GM18867 (cell line): Measurements from ENCODE around the gene GOLGA6D.
"Not testable (repeated sequence)": the region's sequence is repeated elsewhere in the genome, so short reads cannot be mapped to it uniquely, and the experiment has no call there.

Experiments used
- ATAC-seq: cut with Tn5 transposase; IDR thresholded peaks from one replicate; pipeline ENCODE4 v1.9.1; 2021; ENCODE audit warnings: mild to moderate bottlenecking, moderate library complexity; ENCODE audit not compliant: unreplicated experiment

GOLGA6D gene, protein sequence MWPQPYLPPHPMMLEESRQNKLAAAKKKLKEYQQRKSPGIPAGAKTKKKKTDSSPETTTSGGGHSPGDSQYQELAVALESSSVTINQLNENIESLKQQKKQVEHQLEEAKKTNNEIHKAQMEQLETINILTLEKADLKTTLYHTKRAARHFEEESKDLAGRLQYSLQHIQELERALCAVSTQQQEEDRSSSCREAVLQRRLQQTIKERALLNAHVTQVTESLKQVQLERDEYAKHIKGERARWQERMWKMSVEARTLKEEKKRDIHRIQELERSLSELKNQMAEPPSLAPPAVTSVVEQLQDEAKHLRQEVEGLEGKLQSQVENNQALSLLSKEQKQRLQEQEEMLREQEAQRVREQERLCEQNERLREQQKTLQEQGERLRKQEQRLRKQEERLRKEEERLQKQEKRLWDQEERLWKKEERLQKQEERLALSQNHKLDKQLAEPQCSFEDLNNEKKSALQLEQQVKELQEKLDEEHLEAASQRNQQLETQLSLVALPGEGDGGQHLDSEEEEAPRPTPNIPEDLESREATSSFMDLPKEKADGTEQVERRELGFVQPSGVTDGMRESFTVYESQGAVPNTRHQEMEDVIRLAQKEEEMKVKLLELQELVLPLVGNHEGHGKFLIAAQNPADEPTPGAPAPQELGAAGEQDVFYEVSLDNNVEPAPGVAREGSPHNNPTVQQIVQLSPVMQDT

GRCh38 chr15:75282572-75282971 is at the start of gene GOLGA6D:
GOLGA6D (plus strand) TSS chr15:75282835; CDS start chr15:75282876, 41 bp downstream.
- not testable (repeated sequence) for ATAC-seq

DNA sequence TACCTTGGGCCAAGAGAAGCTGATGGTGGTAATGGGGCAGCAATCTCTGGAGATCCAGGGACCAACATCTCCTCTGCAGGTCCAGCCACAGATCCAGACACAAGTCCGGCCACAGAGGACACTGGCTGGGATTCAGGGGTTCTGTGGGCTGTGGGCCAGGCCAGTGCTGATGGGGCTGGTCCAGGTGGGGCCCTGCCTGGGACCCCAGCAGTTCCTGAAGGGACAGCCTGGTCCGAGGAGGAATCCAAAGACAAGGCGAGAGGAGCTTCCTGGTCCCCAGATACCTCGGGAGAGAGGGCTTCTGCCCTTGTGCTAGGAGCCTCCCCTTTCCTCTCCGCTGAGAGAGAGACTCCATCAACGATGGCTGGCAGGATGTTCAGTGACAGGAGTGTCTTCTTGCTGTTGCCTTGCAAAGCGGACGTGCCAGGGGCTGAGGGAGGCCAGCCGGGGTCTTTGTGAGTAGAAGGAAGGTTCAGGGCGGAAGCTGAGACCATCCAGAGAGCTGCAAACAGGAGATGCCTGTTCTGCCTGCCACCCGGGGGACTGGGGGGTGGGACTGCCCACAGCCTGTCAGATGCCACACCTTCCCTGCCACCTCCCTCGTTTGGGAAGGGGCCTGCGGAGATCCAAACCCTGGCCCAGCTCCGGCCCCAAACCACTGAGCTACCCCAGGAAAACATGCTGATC is 49.0 kb upstream of the GOLGA6D start:
- no peak for ATAC-seq

DNA sequence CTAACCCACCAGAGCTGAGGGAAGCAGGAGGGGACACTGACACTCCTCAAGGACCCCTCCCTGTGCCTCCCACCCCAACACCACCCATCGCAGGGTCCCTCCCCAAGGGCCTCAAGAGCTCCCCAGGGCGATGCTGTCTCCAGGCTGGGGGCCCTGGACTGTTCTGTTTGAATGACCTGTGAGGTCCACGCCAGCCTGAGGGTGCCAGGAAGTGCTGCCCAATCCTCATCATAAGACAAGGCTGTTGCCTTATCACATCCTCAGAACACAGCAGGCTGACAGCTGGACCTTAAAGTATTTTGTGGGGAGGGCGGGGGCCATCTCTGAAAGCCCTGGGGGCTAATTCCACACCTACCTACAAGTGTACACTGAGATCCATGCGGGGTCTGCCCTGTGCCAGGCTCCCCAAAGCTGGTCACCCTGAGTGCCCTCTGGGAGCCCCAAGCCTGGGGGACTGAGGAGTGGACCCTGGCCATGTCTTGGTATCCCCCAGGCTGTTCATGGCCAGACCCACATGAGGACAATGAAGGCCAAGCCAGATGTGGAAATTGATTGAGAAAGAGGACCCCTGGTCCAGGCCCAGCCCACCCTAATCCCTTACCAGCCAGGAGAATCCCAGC is 48.3 kb upstream of the GOLGA6D start:
- no peak for ATAC-seq

GRCh38 chr15:75235051-75235673 is 47.5 kb upstream of the GOLGA6D start:
- no peak for ATAC-seq

DNA sequence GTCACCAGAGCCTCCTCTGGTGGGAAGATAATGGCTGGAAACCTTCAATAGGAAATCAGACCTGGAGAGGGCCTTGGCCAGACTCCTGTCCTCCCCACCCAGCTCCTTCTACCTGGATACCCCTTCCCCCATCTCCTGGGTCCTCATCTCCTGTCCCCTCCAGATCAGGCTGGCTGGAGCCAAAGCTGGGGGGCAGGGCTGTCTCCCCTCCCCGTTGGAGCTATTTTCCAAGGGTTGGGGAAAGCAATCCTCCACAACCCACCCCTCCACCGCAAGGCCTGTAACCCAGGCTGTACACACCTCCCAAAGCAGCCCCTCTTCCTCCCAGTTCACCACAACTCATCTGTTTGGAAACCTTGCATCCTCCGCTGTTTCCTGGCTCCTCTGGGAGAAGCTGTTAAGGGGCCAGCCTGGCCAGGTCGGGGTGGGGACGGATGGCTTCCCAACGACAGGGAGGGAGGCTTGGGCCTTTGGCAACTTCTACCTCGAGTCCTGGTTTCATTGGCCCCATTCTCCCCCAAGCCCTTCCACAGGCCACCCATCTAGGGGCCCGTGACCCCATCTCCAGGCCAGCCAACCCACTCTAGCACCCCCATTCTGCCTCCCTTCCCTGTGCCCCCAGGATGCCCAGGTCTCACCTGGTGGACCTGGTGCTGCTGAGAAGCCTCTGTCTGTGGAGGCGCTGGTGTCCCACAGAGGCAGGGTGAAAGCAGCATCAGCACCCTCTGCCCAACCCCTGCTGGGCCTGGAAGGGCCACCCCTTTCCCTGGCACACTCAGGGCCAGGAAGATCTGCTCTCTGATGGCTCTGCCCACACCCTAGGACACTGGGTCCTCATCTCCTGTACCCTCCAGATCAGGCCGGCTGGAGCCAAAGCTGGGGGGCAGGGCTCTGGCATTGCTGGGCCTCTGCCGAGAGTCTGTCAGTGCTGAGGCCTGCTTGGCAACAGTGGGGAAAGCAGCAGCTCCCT is 46.6 kb upstream of the GOLGA6D start:
- ATAC-seq, result no peak

DNA sequence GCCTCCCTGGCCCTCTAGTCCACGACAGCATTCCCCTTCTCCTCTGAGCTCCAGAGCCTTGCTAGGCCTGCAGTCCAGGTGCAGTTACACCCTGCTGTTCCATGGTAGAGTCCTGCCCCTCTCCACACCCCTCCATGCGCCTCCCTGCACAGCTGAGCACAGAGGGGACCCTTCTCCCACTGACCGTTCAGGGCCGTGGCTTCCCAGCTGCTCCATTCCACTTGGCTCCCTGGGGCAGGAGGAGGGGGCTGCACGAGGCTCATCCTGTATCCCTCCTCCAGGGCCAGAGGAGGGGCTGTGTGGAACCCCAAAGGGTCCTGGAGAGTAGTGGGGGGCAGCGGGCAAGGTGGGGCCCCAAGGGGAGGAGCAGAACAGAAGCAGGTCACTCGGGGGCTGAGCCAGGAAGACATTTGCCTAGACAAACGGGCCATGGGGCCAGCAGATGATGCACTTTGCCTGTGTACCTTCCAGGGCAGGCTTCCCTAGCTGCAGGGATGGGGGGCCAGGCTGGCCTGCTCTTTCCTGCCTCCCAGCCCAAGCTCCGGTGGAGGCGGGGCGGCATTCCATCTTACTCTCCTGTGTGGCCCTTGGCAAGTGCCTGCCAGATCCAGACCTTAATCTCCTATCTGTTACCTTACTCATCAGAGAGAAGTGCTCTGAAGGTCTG is 45.2 kb upstream of the GOLGA6D start:
- ATAC-seq, result no peak

DNA sequence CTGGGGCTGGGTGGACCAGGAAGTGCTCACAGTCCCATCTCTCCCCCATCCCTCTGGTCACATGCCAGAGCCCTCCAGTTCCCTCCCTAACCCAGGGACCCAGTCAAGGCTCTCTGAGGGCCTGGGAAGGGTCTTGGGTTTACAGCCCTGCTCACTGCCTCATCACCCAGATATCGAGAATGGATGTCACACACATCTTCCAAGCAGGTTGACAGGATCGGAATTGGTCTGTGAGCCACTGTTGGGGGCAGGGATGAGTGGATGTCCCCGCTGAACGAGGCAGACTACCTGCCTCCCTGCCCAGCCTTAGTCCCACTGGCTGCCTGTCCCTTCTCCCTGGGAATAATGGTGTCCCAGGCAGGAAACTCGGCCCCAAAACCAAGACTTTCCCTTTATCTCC is 44.5 kb upstream of the GOLGA6D start:
- ATAC-seq, result no peak

DNA sequence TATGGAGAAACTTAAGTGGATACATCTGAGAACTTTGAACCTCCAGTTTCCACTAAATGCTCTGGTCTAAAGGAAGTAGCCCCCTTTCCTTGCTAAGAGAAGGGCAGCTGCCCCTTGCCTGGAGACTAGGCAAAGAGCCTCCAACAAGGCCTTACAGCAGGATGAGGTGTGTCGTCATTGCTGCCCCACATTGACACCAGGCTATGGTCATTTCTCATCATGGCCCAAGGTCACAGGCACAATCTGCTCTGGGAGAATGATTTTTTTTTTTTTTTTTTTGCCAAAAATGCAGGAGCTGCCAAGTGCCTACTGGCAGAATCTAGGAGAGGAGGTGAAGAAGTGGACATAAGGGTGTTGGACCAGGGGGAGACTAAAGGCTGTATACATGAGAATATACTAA is 36.9 kb upstream of the GOLGA6D start:
- not testable (repeated sequence) for ATAC-seq

- not testable (repeated sequence) for ATAC-seq
Measured at GRCh38 chr15:75248991-75249390, 33.6 kb upstream of the GOLGA6D start.

GRCh38 chr15:75249726-75250125 is 32.9 kb upstream of the GOLGA6D start:
- ATAC-seq, result no peak

DNA sequence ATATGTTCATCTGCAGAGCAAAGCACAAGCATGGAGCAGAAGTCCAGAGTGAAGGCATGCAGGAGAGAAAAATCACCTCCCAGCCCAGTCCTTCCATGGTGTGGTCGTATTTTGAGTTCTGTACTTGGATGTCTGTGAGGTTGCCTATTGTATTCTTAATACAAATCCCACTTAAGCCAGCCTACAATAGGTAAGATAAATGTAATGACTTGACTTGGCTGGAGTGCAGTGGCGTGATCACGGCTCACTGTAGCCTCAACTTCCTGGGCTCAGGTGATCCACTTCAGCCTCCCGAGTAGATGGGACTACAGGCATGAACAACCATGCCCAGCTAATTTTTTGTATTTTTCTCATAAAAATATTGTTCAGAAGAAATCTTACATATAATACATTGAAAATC is 31.3 kb upstream of the GOLGA6D start:
- not testable (repeated sequence) for ATAC-seq

DNA sequence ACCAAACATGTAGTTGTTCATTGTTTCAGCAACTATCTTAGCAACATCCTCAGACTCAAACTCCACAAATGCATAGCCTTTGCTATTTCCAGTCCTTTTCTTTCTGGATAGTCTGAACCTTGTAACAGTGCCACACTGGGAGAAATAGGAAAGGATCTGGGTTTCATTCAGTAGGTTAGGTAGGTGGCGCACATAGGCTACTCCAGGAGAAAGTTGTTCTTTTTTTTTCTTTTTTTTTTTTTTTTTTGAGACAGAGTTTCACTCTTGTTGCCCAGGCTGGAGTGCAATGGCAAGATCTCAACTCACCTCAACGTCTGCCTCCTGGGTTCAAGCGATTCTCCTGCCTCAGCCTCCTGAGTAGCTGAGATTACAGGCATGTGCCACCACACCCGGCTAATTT is 30.4 kb upstream of the GOLGA6D start:
- not testable (repeated sequence) for ATAC-seq

DNA sequence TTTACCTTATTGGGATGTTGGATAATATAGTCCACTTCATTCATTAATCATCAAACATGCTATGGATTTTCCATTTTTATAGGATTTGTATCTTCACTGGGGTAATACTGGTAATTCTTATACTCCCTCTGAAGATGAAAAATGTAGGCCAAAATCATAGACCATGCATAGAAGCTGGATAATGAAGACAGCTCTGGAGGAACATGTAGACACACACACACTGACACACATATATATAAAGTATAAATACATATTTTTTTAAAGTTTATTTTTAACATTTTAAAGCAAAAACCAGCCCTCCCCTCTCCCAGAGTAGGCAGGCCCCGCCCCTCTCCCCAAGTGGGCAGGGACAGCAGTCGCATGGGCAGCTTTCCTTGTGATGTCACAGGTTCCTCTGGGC is 24.6 kb upstream of the GOLGA6D start, which contains the start of gene GOLGA6C:
Gene GOLGA6C (plus strand): TSS at position 301 of the 400 bp plus-strand sequence. CDS start 265 bp downstream, outside the sequence.
- ATAC-seq, result not testable (repeated sequence)

DNA sequence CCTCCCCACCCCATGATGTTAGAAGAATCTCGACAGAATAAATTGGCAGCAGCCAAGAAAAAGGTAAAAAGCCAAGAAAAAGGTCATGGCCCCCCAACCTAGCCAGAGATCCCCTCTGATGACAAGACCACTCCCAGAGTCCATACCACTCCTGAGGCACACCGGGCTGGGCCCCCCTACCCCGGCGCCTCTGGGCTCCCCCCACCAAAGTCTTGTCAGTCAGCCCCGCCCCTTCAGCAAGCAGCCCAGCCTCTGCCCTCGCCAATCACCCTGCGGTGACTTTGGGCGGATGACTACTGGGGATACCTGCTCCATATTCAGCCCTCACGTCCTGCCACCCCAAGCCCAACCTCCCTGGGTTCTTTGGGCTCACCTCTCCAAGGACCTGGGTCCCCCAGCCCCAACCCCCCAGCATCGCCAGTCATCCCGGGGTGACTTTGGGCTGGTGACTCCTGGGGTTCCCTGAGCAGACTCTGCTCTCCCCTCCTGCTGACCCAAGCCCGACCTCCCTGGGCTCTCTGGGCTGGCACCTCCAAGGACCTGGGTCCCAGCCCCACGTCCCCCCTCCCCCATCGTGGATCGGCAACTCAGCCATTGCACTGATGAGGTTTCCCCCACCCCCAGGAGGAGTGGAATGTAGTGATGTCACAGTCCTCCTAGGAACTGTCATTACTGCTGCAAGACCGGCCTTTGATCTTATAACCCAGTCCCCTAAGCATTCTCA is 23.9 kb upstream of the GOLGA6D start:
- not testable (repeated sequence) for ATAC-seq

GRCh38 chr15:75259873-75260272 is 22.8 kb upstream of the GOLGA6D start:
- not testable (repeated sequence) for ATAC-seq

DNA sequence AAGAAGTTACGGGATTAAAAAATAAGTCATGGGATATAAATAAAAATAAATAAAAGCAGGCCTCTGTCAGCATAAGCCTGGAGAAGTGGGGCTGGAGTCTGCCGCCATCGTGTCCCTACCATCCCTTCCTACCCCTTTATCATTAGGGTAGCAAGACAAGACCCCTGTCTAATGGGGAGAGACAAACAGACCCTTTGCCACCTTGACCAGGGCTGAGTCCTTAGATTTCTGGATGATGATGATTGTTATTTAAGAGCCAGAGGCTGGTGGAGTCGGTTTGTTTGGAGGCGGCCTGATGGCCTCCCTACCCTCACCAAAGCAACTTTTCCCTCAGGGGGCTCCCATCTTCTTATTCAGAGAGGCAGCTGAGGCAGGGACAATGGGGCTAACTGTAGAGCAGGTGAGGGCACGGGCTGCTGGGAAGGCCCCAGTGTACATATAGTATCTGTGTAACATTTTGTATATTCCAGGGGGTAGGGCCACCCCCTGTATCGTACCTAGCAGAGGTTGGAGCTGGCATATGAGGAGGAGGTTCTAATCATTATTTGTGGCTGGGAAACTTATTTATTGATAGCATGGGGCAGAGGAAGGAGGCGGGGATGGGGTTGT is 8.8 kb upstream of the GOLGA6D start:
- not testable (repeated sequence) for ATAC-seq

DNA sequence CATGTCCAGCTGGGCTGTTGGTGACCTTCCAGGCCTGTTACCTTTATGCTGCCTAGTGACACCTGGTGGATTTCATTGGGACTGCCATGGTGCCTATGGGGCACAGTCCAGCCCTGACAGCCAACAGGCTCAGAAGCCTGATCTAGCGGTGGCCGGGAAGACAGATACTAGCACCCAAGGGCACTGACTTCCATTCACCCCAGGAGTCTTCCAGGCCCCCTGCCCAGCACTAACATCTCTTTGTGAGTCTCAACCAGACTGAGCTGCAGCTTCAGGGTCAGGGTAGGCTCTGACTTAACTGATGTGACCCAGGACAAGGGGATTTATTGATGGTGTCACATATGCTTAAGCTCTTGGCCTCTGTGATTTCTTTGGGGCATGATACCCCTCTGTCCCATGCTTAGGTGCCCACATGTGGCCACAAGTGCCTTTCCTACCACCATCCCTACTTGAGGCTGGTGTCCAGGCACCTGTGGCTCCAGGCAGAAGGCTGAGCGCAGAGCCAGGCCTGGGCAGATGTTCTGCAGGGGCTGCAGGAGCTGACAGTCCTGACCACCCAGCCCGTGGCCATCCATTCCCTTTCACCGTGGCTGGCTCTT is 8.0 kb upstream of the GOLGA6D start:
- ATAC-seq, result peak; percentile 93
